Gastrocnemius medialis (tissue), 4 donors: ENCODE measurements around the gene TK2. TPM values are rescaled to one million over a fixed set of nuclear protein-coding genes. Genes with fewer than 3 reads are reported as not detected.

Experiments
- ATAC-seq, 2 donors: fragments of 150-250 bp; one replicate each; pipeline ENCODE4 v1.9.1; 2016
- DNase-seq, 2 donors: peaks; one replicate each; pipeline ENCODE4 v3.0.0-alpha.2; 2019
- H3K27ac ChIP-seq, 4 donors: fragments of 200-600 bp; sonication (generic); 1 replicate in 1 of 4; 2 replicates in 3 of 4; pipeline ENCODE4 v1.5.1; 2016 to 2018; ENCODE audit warnings: mild to moderate bottlenecking in 2 of 4, moderate library complexity in 1 of 4
- H3K27me3 ChIP-seq, 3 donors: fragments of 200-600 bp; sonication (generic) in 2 of 3; 1 replicate in 1 of 3; 2 replicates in 2 of 3; pipeline versions ENCODE4 v1.5.1 to v1.6.0; 2016 to 2019; ENCODE audit warnings: mild to moderate bottlenecking in 1 of 3, moderate library complexity in 1 of 3
- H3K36me3 ChIP-seq, 2 donors: fragments of 200-600 bp; sonication (generic) in 1 of 2; one replicate each; pipeline ENCODE4 v1.5.1; 2017 to 2018
- H3K4me1 ChIP-seq, 2 donors: fragments of 200-600 bp; sonication (generic) in 1 of 2; one replicate each; pipeline ENCODE4 v1.5.1; 2016 to 2017; ENCODE audit warnings: mild to moderate bottlenecking in 2 of 2
- H3K4me3 ChIP-seq, 4 donors: fragments of 200-600 bp; sonication (generic) in 3 of 4; 1 replicate in 1 of 4; 2 replicates in 3 of 4; pipeline ENCODE4 v1.5.1; 2016 to 2019; ENCODE audit warnings: mild to moderate bottlenecking in 2 of 4
- H3K9me3 ChIP-seq, 3 donors: fragments of 200-600 bp; sonication (generic) in 2 of 3; 1 replicate in 1 of 3; 2 replicates in 2 of 3; pipeline ENCODE4 v1.5.1; 2016 to 2019
- CTCF ChIP-seq, 5 experiments: fragments of 450-650 bp in 3 of 5; fragments of 200-600 bp in 2 of 5; sonication (generic) in 2 of 5; IDR thresholded peaks in 4 of 5; conservative IDR thresholded peaks in 1 of 5; 1 replicate in 4 of 5; 2 replicates in 1 of 5; pipeline ENCODE4 v1.5.1; 2016 to 2019; ENCODE audit warnings: antibody characterized with exemption in 5 of 5, mild to moderate bottlenecking in 3 of 5, moderate library complexity in 3 of 5
- POLR2A ChIP-seq, 2 donors: fragments of 450-650 bp; IDR thresholded peaks; one replicate each; pipeline ENCODE4 v1.6.1; 2017; ENCODE audit warnings: antibody characterized with exemption in 2 of 2, mild to moderate bottlenecking in 2 of 2, moderate library complexity in 2 of 2
- in situ Hi-C, 4 donors: fragments of 200-750 bp; cut with MboI; loops; one replicate each; pipeline versions ENCODE4 v1.15.0 to v1.8.0; 2017; ENCODE audit warnings: low sequenced_read_pairs in 4 of 4
- intact Hi-C: fragments of 100-400 bp; cut with DNase I; formaldehyde crosslinking; loops from one replicate; pipeline ENCODE4 v1.15.1; 2023; ENCODE audit warnings: low total_unique reads
- total RNA-seq, 4 donors: library from RNA; depleted of rRNA; stranded (reverse); fragments of >200 nt; gene quantifications; one replicate each; pipeline versions ENCODE4 v1.1.0 to v1.2.3, GENCODE V29; 2016

TK2 gene
- total RNA-seq, 4 donors from 2014 or later: 10.6 to 22.7 (median 15.5) TPM

GRCh38 chr16:66539623-66540469 lies 10.1 kb downstream of the TK2 start:
- ATAC-seq (no peak), DNase-seq (no peak)
- Histone ChIP-seq H3K4me1 (peaks cover 7 to 8% of the 10 kb centered on the region in 2 donors), H3K9me3 (no peaks in the 10 kb centered on the region), H3K4me3 (no peak overlapping the region), H3K27me3 (no peaks in the 10 kb centered on the region), H3K36me3 (peaks cover 0 to 44% of the 10 kb centered on the region in 2 donors), H3K27ac (no peak overlapping the region)
- in situ Hi-C loops (no loop called here), intact Hi-C loops (no loop called here)
- TF ChIP-seq CTCF (IDR thresholded peaks at IDR 0.05 in 4 of 5, conservative IDR thresholded peaks at IDR 0.05 in 1 of 5) (no peak), POLR2A (IDR thresholded peaks at IDR 0.05) (no peak)

- Histone ChIP-seq H3K4me1 (peaks cover 10 to 16% of the 10 kb centered on the region in 2 donors), H3K36me3 (peaks cover 0 to 44% of the 10 kb centered on the region in 2 donors)
- peak; percentile 39 to 62 for ATAC-seq
Measured at GRCh38 chr16:66538910-66539309, 11.0 kb downstream of the TK2 start.

GRCh38 chr16:66537236-66537635 lies 12.7 kb downstream of the TK2 start:
- peaks cover 0 to 42% of the 10 kb centered on the region in 2 donors for H3K36me3 ChIP-seq
- H3K27me3 ChIP-seq: no peaks in the 10 kb centered on the region
- DNase-seq (no peak), ATAC-seq (no peak)
- in situ Hi-C loops: no loop called here
- H3K27ac ChIP-seq: no peak overlapping the region
- H3K4me1 ChIP-seq: peaks cover 10 to 16% of the 10 kb centered on the region in 2 donors
- TF ChIP-seq POLR2A (IDR thresholded peaks at IDR 0.05) (no peak), CTCF (IDR thresholded peaks at IDR 0.05 in 4 of 5, conservative IDR thresholded peaks at IDR 0.05 in 1 of 5) (no peak)
- no peak overlapping the region for H3K4me3 ChIP-seq
- intact Hi-C loops: no loop called here
- no peaks in the 10 kb centered on the region for H3K9me3 ChIP-seq

More at GRCh38 chr16:66538910-66539309, 11.0 kb downstream of the TK2 start:
- no peak overlapping the region for H3K4me3 ChIP-seq
- intact Hi-C loops (no loop called here), in situ Hi-C loops (no loop called here)
- no peak for TF ChIP-seq POLR2A (IDR thresholded peaks at IDR 0.05)
- no peak for TF ChIP-seq CTCF (IDR thresholded peaks at IDR 0.05 in 4 of 5, conservative IDR thresholded peaks at IDR 0.05 in 1 of 5)
- no peaks in the 10 kb centered on the region for H3K27me3 ChIP-seq
- H3K9me3 ChIP-seq: no peaks in the 10 kb centered on the region
- no peak for DNase-seq
- peak overlapping the region in 2 of 4 donors; percentile 22 to 60 for H3K27ac ChIP-seq

- in situ Hi-C loops: no loop called here
- TF ChIP-seq POLR2A (IDR thresholded peaks at IDR 0.05) (no peak), CTCF (IDR thresholded peaks at IDR 0.05 in 4 of 5, conservative IDR thresholded peaks at IDR 0.05 in 1 of 5) (no peak)
- Histone ChIP-seq H3K36me3 (peaks cover 0 to 40% of the 10 kb centered on the region in 2 donors), H3K27ac (no peak overlapping the region), H3K4me3 (no peak overlapping the region), H3K9me3 (no peaks in the 10 kb centered on the region), H3K27me3 (no peaks in the 10 kb centered on the region), H3K4me1 (peaks cover 10 to 19% of the 10 kb centered on the region in 2 donors)
- ATAC-seq: no peak
- intact Hi-C loops: no loop called here
- no peak for DNase-seq
Measured at GRCh38 chr16:66536525-66536924, 13.4 kb downstream of the TK2 start.
